SK-N-SH (cell line): Measurements from ENCODE around the gene MAPKAP1.

ENCODE experiments used
- CHD2 ChIP-seq: fragments of 150-350 bp; IDR thresholded peaks from 2 replicates; pipeline ENCODE4 v1.6.1; 2018; ENCODE audit warnings: low read length; ENCODE audit not compliant: partially characterized antibody
- CTCF ChIP-seq: fragments of 200-600 bp; sonication (generic); IDR thresholded peaks from 2 replicates; pipeline ENCODE4 v1.6.1; 2017; ENCODE audit warnings: antibody characterized with exemption, mild to moderate bottlenecking, moderate library complexity
- GABPA ChIP-seq: IDR thresholded peaks from 2 replicates; pipeline ENCODE4 v1.4.0; 2012; ENCODE audit warnings: low read depth, mild to moderate bottlenecking
- GATA2 ChIP-seq: sonication (generic); formaldehyde crosslinking; IDR thresholded peaks from 2 replicates; pipeline ENCODE4 v1.5.0; 2020; ENCODE audit warnings: mild to moderate bottlenecking, missing genetic modification reagents
- MAX ChIP-seq: IDR thresholded peaks from 2 replicates; pipeline ENCODE4 v1.4.0; 2012; ENCODE audit warnings: low read depth
- POLR2AphosphoS5 ChIP-seq: IDR thresholded peaks from 2 replicates; pipeline ENCODE4 v1.6.1; 2012; ENCODE audit warnings: low read depth, low read length
- RAD21 ChIP-seq: IDR thresholded peaks from 2 replicates; pipeline ENCODE4 v1.6.1; 2012; ENCODE audit warnings: mild to moderate bottlenecking, low read length
- REST ChIP-seq: IDR thresholded peaks from 2 replicates; pipeline ENCODE4 v1.6.1; 2012; ENCODE audit warnings: mild to moderate bottlenecking, low read depth, low read length, moderate library complexity
- SMC3 ChIP-seq: IDR thresholded peaks from 2 replicates; pipeline ENCODE4 v1.6.1; 2012; ENCODE audit warnings: low read depth, low read length, improper control_type of control experiment
- USF1 ChIP-seq: IDR thresholded peaks from 2 replicates; pipeline ENCODE4 v1.4.0; 2012; ENCODE audit warnings: low read depth, borderline replicate concordance
- YY1 ChIP-seq: IDR thresholded peaks from 2 replicates; pipeline ENCODE4 v1.4.0; 2012; ENCODE audit warnings: low read depth, mild to moderate bottlenecking

- TF ChIP-seq YY1 = no peak
- TF ChIP-seq CTCF = no peak
- TF ChIP-seq GABPA = peak; percentile 56
- no peak for TF ChIP-seq USF1
- peak; percentile 73 for TF ChIP-seq REST
- peak; percentile 58; the same call in 1 of the 2 replicates for TF ChIP-seq POLR2AphosphoS5
- no peak for TF ChIP-seq GATA2 (CRISPR knock-in tag)
- TF ChIP-seq RAD21 = no peak
- no peak for TF ChIP-seq SMC3
- TF ChIP-seq CHD2 = no peak
- 0 out of 2 replicates have a peak, but pooled peaks have one; percentile 30 for TF ChIP-seq MAX
Observed at GRCh38 chr9:125649315-125649714, 57.7 kb downstream of the MAPKAP1 start.
